Astrocyte of the spinal cord (primary cell): Measurements from ENCODE around the gene CEP85L.

Source experiments
- DNase-seq: peaks from one replicate; pipeline ENCODE4 v3.0.0; 2011; ENCODE audit warnings: low read depth, low spot score
- H3K4me3 ChIP-seq: 2 replicates; pipeline ENCODE4 v1.5.1; 2011; ENCODE audit warnings: low read depth, mild to moderate bottlenecking, low read length, moderate library complexity
- in situ Hi-C: cut with HindIII; loops from 2 replicates; pipeline ENCODE4 v1.10.0; 2017; ENCODE audit warnings: low sequenced_read_pairs
- TF ChIP-seq, protein P1 (sequence below): IDR thresholded peaks from 2 replicates; pipeline ENCODE4 v1.5.1; 2012; ENCODE audit warnings: low read depth, mild to moderate bottlenecking, low read length, inconsistent platforms

The CEP85L gene

DNA sequence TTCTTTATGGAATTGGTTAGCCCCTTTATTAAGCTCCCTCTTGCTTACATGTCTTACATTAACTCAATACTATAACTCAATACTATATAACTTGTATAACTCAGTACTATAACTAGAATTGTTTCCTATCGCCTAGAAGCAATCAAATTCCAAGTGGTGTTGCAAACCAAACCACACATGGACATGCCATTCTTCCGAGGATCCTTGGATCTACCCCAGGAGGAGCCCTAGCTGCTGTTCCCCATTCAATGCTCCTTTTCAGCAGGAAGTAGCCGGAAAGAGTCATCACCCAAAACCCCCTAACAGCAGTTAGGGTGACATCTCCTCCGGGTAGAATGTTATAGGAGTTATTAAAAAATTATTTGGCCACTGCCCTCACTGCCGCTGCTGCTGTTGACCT lies 62.8 kb downstream of the CEP85L start:
- no peak overlapping the region for H3K4me3 ChIP-seq
- DNase-seq, result no peak
- TF ChIP-seq, protein P1, sequence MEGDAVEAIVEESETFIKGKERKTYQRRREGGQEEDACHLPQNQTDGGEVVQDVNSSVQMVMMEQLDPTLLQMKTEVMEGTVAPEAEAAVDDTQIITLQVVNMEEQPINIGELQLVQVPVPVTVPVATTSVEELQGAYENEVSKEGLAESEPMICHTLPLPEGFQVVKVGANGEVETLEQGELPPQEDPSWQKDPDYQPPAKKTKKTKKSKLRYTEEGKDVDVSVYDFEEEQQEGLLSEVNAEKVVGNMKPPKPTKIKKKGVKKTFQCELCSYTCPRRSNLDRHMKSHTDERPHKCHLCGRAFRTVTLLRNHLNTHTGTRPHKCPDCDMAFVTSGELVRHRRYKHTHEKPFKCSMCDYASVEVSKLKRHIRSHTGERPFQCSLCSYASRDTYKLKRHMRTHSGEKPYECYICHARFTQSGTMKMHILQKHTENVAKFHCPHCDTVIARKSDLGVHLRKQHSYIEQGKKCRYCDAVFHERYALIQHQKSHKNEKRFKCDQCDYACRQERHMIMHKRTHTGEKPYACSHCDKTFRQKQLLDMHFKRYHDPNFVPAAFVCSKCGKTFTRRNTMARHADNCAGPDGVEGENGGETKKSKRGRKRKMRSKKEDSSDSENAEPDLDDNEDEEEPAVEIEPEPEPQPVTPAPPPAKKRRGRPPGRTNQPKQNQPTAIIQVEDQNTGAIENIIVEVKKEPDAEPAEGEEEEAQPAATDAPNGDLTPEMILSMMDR, result no peak
- in situ Hi-C loops, result no loop called here

DNA sequence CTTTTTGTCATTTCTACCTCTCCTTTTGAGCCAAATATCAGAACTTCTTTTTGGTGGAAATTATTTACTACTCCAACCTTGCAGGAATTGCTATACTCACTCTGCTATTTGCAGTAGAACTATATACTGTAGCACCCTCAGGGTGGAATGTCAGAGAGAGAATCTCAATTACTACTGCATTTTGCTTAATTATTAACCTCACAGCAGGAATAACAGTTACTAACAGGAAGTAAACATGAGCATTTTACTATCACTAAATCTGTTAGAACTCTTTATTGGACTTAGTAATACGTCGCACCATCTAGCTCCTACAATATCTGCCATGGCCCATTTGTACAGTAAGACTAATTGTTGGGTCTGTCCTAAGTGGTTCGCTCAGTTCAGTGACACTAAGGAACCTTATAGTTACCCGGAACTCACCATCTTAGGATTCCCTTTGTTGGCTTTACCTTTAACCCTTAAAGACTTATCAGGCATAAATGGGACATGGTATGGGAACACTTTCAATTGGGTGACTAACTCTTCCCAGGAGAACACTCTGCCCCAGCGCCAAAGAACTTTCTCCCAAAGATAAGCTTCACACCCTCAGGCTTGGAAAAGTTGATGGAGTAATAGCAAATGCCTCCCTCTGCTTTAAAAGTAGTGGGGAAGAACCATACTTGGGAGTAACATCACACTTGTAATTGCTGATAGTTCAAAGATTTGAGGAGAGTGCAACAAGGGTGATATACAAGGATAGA lies 64.5 kb downstream of the CEP85L start:
- H3K4me3 ChIP-seq, result no peak overlapping the region
- DNase-seq, result no peak
- TF ChIP-seq, protein P1, result no peak
- in situ Hi-C loops, result no loop called here

DNA sequence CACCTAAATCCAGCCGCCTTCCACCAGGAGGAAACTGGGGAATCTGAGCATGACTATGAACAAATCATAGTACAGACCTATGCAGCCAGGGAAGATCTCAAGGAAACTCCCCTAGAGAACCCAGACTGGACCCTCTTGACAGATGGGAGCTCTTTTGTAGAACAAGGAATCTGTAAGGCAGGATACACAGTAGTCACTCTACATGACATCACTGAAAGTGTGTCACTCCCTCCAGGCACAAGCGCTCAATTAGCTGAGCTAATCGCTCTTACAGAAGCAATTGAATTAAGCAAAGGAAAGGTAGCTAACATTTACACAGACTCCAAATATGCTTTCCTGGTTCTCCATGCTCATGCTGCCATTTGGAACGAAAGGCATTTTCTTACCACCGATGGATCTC lies 66.5 kb downstream of the CEP85L start:
- in situ Hi-C loops, result no loop called here
- TF ChIP-seq, protein P1, result no peak
- H3K4me3 ChIP-seq, result no peak overlapping the region
- no peak for DNase-seq

DNA sequence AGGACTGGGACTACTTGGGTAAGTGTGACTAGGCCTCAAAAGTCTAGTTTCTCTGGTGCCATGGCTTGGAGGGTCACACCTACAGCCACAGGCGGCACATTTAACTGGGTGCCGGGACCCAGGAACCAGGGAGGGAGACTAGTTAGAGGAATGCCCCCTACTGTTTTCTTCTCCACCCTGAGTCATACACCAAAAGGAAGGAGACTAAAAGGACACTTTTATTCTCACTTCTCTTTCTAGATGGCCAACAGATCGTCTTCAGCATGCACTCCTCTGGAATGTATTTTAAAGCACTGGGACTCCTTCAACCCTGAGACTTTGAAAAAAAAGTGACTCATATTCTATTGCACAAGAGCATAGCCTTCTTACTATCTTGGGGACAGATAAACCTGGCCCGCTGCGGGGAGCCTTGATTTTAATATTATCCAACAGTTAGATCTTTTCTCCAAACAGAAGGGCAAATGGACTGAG lies 69.9 kb downstream of the CEP85L start:
- TF ChIP-seq, protein P1, result no peak
- H3K4me3 ChIP-seq, result no peak overlapping the region
- in situ Hi-C loops, result no loop called here
- DNase-seq, result peak; percentile 62

DNA sequence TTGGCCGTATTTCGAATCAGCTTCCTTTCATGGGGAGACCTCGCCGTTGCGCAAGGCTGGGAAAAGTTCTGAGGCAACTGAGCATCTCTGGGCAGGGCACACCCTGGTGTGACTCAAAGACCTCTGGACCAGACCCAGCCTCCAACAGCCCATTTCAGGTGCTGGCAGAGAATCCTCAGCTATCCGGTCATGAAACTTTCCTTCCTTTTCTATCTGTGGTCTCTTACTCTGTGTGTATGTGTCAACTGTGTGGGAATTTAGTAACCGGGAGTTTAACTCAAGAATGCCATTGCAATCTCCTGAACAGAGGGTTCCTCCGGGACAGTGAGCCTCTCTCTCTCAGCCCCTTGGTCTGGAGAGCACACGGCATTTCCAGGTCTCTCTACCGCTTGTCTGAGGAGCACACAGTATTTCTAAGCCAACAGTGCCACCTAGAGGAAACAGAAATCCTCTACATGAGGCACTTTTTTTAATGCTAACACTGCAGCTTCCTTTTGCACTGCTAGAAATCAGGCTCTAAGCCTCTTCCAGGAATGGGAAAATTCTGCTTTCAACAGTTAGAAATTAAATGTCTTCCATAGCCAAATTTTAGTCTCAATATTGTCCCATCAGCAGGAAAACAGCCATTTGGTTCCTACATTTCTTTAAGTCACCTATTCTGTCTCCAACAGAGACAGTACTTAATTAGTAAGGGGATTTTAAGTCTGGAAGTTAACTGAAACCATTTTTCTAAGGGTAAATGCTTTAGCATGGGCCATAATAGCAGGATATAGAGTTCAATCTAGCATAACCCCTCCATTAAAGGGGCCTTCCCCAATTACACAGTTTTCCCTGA lies 70.6 kb downstream of the CEP85L start:
- H3K4me3 ChIP-seq, result no peak overlapping the region
- TF ChIP-seq, protein P1, result peak; percentile 58
- DNase-seq, result peak; percentile 81
- in situ Hi-C loops, result no loop called here

DNA sequence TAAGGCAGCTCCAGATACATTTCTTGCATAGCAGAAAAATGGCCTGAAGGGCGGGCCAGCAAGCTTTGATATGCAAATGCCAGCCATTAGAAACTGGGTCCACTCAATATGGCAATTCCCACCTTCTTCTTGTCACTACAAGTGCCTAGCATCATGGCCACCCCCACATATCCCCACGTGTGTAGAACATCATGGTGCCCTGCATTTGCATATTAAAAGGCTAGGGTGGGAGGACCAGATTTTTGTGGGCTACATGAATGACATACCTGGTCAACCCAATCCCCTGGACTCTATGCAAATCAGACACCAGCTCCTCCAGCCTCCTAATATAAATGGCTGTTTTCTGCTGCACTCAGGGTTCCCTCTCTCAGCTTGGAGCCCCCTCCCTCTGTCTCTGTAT lies 71.6 kb downstream of the CEP85L start:
- no peak for DNase-seq
- TF ChIP-seq, protein P1, result no peak
- in situ Hi-C loops, result no loop called here
- no peak overlapping the region for H3K4me3 ChIP-seq
